HG02763 (cell line): ENCODE measurements around the gene UMPS.

Experiments
- ATAC-seq: cut with Tn5 transposase; IDR thresholded peaks from one replicate; pipeline ENCODE4 v1.9.1; 2021; ENCODE audit warnings: mild to moderate bottlenecking, moderate library complexity; ENCODE audit not compliant: unreplicated experiment

Gene UMPS

DNA sequence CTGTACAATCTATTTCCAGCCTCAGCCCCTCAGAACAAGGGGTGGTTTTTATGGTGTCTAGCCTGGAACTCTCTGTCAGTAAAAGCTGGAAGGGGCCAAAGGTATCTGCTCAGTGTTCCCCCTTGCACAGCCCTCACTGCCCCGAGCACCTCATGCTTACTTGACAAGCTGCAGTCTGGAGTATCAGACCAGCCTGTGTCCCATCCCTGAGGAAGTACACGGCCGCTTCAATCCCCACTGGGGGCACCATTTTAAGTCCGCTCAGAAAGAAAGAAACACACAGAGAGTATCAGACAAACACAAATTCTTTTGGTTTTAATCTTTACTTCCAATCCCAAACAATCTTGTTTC lies 32.4 kb downstream of the UMPS start:
- ATAC-seq, result no peak

DNA sequence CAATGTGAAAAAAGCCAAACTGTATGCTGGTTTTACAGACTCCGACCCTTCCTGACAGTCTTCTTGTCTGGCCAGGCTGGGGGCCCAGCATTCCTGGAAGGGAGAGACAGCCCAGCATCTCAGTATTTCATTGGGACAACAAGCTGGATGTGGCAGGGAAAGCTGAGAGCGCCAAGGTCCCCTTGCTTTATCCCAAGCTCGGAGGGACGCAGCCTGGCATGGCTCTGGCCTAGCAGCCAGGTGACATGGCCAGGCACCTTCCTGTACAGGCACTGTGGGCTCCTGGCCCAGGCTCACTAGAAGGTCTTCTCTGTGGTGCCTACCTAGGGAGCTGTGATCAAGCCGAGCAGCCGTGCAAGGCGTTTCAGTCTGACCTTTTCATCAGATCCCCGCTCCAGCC lies 33.0 kb downstream of the UMPS start:
- ATAC-seq, result no peak

DNA sequence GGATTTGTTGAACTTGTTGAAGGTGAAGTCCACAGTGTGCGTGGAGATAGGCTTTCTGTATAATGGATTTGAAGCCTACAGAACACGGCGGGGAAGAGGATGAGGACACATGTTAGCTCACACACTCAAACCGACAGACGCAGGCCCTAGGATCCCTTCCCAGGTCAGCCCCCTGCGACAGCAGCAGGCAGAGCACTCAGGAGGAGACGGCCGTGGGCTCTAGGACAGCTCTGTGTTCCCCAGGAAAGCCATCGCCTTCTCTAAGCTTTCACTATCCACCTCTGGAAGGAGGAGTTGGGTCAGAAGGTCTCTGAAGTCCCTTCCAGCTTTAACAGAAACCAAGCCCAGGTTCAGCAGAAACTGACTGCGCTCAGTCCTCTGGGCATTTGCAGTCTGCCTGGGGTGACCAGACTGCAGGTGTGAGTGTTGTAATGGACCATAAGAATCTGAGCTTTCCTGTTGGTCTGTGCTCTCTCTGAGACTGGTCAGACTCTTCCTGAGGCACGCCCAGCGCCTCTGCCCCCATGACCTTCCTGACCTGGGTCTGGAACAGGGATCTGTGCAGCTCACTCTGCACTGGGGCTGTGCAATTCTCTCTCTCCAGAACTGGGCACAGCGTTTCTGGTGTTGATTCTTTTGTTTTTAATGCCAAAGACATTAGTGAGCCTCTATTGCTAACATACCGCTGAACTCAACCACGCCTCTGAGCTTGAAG lies 33.5 kb downstream of the UMPS start:
- no peak for ATAC-seq

DNA sequence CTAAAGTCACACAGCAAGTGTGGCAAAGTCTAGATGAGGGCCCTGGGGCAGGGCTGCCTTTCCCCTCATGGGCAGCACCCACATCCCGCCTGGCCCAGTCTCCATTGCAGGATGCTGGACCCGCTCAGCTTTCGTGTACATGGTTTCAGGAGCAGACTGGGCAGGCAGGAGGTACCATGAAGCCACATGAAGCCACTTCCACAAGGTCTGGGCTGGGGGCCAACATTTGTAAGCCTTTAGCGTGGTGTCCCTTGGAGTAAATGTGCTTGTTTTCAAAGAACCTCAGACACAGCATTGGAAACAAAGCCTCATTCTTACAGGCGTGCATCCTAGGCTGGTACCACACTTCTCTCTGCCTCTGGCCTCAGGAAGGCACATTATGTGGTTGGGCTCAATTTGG lies 34.5 kb downstream of the UMPS start:
- ATAC-seq, result no peak

DNA sequence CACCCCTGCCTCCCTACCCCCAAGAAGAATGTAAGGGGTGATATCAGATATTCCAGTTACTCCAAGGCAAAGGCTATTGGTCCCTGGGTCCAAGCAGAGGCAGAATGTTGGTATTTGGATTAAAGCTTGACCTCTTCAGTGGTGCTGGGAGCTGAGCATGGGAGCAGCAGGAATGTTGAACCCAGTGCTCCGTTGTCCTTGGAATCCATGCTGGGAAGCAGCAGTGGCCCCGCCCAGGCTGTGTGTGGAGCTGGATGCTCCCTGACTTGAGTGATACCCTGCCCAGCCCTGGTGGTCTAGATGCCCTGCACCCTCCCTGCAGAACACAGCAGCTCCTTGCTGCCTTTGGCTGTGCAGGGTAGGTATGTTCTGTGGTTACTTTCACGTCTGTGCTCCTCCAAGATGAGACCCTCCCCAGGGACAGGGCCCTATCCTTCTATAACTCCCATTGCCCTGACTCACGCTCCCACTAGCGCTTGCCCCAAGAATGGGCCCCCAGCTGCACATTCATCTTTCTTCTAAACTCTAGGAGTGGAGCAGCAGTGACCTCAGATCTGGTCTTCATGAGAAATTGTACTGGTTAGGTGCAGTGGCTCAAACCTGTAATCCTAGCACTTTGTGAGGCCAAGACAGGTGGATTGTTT lies 35.1 kb downstream of the UMPS start:
- no peak for ATAC-seq

DNA sequence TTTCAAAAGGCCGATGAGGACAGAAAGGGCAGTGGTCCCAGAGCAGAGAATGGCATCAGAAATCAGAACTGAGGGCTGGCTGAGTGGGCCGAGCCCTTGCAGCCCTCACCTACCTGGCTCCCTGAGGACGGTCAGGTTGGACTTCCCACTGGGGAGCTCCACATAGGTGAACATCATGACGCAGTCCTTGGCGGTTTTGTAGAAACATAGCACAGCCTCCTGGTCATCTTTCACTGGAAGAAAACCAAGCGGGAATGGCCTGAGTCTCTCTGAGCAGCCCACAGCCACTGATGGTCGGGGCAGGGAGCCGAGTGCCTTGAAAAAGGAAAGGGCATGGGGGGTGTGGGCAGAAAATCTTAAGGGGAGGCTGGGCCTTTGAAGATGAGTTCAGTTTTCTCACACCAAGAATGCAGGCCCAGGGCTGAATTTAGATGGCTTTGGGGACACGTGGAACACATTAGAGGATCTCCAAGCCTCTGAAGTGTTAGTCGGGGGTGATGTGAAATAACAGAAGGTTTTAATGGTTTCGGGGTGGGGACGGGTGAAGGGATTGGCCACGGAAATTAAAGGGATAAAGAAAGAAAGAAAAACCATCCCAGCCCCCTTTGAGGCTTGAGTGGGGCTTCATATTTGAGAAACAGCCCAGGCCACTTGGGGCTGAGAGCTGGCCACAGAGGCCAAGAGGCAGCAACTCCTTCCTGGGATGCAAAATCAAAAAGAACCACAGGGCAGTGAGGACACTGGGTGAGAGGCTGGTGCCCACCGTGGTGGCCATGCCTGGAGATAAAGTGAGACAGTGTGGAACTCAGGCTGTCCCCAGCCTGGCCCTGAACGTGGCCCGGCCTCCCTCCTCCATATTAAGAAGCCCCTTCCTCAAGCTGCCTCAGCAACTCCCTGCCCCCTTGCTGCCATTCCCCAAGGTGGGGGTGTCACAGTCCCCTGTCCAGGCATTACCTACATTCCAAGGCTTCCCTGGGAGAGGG lies 36.2 kb downstream of the UMPS start:
- no peak for ATAC-seq

DNA sequence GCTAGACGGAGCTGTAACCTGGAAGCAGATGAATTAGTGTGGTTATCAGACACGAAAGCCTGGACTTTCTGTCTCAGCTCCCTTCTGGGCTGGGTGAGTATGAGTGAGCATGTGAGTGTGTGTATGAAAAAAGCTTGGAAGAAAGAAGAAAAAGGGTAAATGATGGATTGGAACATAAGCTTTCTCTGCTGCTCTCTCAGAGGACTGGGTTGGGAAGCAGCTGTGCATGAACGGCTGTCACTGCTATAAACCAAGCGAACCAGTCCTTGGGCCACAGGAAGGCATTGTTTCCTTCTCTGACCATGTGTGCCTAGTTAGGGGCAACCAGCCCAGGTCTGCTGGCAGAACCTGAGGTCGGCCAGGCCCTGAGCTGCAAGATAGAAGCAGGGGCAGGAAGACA lies 37.0 kb downstream of the UMPS start:
- no peak for ATAC-seq

DNA sequence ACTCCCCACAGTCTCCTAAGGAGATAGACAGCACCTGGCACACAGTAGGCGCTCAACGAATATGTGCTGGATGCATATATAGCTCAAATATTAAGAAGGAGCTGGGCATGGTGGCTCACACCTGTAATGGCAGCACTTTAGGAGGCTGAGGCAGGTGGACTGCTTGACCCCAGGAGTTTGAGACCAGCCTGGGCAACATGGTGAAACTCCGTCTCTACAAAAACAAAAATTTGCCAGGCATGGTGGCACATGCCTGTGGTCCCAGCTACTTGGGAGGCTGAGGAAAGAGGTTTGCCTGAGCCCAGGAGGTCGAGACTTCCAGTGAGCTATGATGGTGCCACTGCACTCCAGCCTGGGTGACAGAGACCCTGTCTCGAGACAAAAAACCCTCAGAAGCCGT lies 37.4 kb downstream of the UMPS start:
- no peak for ATAC-seq

DNA sequence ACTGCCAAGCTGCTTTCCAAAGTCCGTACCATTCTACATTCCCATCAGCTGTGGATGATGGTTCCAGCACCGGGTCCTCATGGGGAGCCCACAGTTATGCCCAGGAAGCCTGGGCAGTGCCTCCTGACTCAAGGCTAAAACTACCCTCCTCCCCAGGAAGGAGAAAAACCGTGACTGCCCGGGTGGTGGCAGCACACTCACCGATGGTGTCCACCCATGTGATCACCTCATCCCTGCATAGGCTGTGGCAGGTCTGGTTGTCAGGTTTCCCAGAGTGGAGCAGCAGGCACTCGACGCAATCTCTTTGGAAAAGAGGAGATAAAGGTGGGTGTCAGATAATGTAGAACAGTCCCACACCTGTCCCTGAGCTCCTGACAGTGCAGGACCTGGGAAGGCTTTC lies 38.6 kb downstream of the UMPS start:
- no peak for ATAC-seq

DNA sequence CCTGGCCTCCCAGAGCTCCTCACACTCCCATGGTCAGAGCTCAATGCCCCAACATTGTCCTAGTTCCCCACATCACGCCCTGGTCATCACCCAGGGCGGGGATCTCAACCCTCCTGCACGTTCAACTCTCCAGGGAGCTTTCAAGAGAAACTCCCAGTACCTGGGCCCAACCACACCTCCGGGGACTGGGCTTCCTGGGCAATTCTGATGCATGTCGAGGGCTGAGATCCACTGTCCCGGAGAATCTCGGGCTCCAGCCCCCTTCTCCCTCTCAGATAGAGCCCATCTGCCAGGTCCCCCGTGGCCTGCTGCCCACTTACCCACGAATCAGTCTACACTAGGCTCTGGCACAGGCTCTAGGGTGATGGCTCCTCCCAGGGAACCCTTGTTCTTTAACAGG lies 39.2 kb downstream of the UMPS start:
- no peak for ATAC-seq

DNA sequence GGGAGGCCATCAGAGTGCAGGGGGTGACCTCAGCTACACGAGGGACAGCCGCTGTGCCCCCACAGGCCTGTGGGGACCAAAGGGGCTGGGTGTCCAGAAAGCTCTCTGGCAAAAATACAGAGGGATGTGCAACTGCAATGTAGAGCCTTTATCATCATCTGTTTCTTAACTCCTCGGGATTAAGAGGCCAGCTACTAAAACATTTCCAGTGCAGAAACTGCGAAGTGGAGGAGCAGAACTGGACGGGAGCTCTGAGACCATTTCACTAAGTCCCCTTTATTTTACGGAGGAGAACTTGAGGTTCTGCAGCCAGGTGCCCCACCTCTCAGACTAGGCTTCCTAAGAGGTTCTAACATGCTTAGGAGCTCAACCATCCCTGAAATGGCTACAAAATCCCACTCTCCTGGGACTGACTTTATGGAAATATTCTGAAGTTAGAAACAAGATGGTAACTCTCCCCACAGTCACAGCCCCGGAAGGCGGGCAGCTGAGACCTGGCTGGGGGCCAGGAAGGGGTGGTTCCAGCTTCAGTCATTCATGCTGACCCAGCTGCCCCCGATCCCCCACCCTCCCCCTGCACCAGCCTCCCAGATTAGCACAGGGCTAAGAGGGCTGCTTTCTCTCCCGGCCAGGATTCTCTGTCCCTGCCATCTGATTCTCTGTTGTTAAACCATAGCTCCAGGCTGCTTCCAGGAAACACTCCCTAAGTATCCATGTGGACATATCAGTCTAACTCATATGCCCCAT lies 40.3 kb downstream of the UMPS start:
- ATAC-seq, result no peak

DNA sequence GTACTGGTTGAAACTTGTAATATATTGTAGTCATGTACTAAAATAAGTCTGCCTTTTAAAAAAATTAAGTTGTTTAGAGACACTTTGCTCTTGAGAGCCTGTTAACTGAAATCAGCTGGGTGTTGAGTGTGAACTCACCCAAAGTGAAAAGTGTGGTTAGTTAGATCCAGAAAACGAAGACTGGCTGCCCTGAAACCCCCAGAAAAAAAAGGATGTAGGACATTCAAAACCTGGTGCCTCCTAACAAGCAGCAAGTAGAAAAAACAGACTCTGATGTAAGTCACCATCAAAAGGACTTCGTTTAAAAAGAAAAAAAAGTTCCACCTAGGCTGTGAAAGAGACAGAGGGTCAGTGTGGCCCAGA lies 40.8 kb downstream of the UMPS start:
- no peak for ATAC-seq

DNA sequence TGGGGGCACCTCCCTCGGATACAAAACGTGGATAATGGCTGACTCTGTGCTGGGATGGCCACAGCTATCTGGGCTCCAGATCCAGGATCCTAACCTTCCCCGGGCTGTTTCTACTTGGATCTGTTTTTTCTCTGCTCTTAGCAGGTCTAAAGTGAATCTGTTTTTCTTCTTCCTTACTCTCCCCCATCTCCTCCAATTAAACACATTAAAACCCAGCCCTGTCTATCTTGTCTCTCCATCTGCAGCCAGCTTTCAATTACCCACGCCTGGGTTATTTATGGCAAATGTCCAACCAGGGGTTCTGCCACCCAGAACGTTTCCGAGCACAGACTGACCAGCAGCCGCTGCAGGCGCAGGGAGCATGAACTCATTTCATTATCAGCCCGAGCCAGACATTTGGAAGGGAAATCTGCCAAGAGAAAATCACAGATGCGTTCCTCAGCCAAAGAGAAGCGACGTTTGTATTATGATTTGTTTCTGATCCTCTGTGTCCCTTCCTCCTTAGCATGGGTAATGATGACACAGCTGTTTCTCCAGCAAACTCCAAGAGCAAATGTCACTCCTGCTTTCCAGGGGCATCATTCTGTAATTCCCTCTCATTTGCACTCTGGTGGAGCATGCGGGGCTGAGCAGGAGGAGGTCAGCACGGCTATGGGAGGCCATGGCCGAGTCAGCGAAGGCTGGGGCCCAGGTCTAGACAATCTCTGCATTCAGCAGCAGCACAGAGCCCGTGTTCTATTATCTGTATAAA lies 42.0 kb downstream of the UMPS start:
- no peak for ATAC-seq

DNA sequence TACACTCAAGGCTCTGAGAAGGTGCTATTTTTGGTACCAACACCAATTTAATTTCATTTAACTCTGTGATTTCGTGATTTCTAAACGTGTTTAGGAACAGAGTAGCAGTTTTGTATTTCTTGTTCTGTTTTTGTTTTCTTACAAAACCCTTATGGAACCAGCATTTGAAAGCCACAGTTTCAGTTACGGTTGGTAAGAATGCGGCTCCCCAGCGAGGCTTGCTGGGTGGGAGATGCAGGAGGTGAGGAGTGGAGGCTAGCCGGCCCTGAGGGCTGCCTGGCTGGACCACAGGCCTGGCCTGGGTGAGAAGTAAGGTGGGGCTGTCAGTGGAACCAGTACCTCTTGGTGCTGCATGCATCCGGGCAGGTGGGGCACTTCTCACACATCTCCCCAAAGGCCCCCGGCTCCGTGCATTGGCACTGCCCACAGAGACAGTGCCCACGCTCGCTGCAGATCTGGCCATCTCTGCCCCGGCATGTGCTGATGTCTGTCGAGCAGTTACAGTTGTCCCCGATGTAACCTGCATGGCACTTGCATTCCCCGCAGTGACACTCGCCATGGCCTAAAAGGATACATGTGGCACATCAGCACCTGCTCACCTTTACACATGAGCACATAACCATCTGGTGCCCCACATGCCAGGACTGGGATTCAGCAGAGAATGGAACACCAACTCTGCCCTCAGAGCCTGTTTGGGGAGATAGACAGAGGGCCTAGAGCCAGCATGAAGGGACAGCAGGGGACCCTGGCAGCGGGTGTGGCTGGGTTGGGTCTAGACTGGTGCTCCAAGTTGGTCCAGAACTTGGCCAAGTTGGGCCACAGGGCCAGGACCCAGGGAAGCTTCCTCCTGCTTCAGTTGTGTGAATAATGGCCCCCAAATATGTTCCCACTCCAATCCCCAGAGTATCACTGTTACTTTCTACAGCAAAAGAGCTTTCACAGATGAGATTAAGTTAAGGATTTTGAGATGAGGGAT lies 43.4 kb downstream of the UMPS start:
- no peak for ATAC-seq

DNA sequence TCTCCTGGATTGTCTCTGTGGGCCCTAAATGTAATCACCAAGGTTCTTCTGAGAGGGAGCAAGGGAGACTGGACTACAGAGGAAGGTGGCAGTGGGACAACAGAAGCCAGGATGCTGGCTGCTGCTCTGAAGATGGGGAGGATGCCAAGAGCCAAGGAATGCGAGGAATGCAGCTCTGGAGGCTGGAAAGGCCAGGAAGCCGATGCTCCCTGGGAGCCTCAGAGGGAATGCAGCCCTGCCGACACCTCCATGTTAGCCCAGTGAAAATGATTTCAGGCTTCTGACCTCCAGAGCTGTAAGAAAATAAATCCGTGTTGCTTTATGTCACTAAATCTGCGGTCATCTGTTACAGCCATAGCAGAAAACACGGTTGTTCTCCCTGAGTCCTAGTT lies 44.1 kb downstream of the UMPS start:
- ATAC-seq, result no peak

DNA sequence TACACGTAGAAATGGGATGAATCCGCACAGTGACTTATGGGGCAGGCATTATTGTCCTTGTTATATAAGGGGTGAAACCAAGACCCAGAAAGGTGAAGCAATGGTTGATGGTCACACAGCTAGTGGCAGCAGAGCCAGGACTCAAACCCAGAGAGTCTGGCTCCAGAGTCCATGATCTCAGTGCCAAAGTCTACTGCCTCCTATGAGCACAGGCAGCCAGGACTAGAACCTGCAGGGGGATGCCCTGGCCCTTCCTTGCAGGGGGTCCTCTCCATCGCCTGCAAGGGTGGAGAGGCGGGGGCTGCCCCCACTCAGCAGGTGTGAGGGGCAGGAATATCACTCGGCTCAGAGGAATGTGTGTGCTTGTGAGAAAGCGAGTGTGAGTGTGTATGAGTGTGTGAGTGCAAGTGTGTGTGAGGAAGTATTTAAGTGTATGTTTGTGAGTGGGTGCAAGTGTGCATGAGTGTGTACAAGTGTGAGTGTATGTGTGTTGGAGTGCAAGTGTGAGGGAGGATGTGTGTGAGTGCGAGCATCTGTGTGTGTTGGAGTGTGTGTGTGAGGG lies 44.7 kb downstream of the UMPS start:
- ATAC-seq, result no peak

DNA sequence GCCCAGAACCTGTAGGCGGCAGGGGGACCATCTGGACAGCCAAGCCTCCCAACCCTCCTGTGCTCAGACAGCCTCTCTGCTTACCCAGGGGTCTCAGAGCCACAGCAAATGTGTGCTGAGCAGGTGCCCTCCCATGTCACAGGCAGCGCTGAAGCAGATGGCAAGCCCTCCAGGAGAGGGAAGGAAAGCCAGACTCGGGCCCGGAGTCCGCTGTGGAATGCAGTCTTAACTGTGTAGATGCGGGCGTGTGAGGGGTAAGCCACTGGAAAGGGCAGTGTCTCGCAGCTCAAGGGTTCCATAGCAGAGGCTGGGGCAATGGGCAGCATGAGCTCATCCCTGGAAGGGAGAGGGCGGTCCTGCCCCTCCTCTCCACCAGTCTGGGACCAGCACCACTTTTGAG lies 45.6 kb downstream of the UMPS start:
- no peak for ATAC-seq

DNA sequence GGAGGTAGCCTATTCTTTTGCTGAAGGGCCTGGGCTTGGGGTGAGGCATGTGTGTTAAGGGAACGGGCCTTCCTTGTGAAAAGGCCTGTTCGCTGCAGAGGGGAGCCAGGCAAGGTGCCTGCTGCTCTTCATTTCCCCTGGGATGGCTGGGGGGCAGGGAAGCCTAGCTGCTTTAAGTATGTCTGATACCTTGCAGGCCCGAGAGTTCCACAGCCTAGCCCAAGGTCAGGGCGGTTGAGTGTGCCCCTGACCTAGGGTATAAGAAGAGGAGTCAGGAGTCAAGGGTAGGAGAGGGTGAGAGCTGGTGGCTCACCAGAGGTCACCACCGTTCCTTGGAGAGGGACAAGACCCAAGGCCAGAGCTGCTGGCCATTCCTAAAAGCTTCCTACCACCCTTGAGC lies 46.6 kb downstream of the UMPS start:
- no peak for ATAC-seq
